ENCODE results near the gene MRPS14.
A peak's percentile ranks its signal among the peaks of the same experiment; 100 is the strongest.
"Not testable (repeated sequence)": the region's sequence is repeated elsewhere in the genome, so short reads cannot be mapped to it uniquely, and the experiment has no call there.

The MRPS14 gene

DNA sequence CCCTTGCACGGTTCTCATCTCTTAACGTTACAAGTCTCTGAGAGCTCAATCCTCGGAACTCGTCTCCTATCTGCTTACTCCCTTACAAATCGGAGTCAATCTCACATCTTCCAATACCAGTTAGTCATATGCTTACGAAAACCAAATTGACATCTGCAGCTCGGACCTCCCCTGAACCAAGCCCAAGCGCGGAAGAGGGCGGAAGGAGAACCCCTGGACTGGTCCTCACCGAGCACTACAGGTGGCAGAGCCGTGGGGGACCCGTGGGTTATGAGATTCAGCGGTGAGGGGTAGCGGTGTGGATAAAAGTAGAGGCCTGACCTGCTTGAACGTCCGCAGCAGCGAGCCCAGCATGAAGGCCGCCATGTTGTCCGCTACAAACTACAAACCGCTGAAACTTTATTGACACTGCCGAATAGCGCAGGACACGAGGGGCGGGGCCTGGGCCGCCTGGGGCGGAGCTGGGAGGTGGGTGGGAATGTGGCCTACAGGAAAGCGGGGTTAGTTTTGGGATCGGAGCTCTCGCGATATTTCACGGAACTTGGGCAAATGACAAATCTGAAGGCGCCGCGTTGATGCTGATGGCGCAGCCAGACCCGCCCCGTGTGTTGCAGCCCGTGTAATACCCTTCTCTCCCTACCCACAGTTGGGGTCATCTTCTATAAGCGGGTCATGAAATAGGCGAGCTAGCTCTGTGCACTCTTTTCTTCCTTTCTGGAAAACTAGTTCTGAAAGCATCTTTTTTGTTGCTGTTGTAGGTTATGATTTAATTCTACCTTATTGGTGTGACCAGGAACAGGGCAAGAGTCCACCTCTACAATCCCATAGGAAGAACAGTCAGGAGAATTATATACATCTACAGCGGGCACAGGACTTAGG is at the start of gene MRPS14:
Gene MRPS14, minus strand, starts transcription at position 383 of the 879 bp plus-strand sequence. Its CDS starts 17 bp downstream, at position 366.
- DNase-seq = peak; percentile 39

GRCh38 chr1:175072099-175072951 is 49.1 kb upstream of the MRPS14 start:
- no peak for DNase-seq

DNA sequence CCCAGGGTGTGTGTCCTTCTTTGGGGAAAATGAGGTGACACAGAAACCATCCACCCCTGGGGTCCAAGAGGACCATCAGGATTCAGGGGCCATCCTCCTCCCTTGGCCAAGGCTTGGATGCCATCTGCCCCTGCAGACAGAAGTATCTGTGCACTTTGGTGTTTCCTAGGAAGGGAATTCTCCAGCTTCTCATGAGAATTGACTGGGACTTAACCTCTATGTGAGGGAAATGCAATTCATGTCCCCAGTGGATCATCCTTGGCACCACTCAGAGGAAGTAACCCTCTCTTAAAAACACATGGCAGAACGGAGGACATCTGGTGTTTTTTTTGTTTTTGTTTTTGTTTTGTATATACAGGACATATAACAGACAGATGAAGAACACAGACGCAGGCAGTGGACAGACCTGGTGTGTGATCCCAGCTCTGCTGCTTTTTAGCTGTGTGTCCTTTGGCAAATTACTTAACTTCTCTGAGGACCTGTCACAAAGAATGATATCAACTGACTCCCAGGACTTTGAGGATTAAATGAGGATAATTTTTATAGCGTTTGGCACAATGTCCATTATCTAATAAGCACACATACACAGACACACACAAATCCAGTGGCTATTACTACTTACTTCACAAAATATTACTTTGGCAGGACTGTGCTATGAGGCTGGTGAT is 48.2 kb upstream of the MRPS14 start:
- DNase-seq = no peak

DNA sequence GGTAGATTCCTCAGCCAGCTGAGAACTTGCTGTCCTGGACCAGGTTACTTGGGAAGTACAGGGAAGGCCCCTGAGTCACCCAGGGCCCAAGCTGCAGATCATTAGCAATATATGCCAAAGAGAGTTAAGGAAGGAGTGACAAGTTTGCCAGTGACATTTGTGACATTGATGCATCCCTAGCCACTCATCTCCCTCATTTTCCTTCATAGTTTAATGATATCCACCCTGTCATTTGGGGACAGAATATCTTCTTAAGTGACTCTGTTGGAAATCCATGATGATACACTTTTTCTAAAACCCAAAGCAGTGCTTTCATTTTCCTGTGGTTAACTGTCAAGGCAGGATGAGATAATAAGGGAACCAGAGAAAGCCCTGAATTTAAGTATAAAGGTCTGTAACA is 47.6 kb upstream of the MRPS14 start:
- DNase-seq = no peak

DNA sequence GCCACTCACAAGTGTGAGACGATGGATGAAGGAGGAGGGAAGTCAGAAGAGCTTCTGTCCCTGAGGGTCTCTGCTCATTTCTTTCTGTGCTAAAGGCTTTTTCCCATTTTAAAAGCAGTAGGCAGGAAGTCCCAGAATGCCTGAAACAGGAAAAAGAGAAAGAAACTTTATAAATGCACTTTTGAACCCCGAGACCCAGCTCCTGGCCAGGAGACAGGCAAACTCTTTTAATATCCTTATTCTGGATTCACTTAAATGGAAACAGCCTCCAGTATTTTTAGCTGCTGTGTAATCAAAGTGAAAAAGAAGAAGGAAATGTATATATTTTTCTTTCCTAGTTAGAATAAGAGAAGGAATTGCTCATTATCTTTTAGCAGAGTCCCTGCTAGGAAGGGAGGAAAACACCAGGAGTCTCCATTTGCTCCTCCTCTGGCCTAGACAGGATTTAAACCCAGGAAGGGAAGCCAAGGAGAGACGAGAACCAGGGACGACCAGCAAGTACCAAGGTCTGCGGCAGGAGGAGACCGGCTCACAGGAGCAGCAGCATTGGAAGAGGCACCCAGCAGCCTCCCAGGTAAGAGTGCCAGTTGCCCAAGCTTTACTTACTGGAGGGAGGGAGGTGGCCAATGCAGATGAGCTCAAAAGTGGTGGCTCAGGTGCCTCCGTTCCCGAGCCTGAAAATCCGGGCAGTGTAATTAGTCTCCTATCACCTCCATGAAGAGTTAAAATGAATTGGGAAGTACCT is 44.3 kb upstream of the MRPS14 start, which contains the start of gene TNN:
Gene TNN, plus strand, starts transcription at position 472 of the 745 bp plus-strand sequence. CDS start 9,586 bp downstream, outside the sequence.
- DNase-seq = no peak

- DNase-seq = no peak
Measured at GRCh38 chr1:175062858-175063257, 39.6 kb upstream of the MRPS14 start.

GRCh38 chr1:175062339-175062738 is 39.1 kb upstream of the MRPS14 start:
- no peak for DNase-seq

- DNase-seq = no peak
Measured at GRCh38 chr1:175054736-175055135, 31.5 kb upstream of the MRPS14 start.

DNA sequence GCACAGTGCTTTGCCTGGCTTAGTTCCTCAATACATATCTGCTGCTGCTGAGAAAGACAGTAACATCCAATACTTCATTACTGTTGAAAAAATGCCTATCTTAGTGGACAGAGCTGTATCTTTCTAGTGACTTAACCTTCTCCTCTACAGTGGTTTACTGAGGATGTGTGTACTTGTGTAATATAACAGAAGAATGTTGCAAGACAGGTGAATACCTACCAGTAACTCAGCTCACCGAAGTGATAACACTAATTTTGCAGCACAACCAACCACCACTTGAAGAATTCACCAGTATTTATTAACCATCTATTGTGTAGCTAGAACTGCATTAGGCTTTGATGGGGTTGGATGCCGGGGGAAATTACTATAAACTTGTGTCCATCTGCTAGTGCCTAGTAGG is 27.8 kb upstream of the MRPS14 start:
- no peak for DNase-seq

DNA sequence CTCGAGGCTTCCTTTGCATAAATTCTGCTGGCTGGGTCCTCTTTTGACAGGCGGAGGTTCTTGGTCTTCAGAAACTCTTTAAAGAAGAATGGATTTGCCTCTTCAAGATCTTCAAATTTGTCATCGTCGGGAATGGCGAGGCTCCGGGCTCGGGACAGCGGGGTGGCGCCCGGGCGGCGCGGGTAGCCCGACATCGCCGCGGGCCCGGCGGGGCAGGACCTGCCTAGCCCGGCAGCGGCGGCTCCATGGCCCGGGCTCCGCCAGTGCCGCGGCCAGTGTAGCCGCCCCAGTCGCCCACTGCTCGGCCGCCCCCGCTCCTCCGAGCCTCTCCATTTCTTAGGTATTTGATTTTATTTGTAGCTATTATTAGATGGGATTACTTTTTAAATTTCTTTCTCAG is 22.3 kb upstream of the MRPS14 start:
- no peak for DNase-seq

DNA sequence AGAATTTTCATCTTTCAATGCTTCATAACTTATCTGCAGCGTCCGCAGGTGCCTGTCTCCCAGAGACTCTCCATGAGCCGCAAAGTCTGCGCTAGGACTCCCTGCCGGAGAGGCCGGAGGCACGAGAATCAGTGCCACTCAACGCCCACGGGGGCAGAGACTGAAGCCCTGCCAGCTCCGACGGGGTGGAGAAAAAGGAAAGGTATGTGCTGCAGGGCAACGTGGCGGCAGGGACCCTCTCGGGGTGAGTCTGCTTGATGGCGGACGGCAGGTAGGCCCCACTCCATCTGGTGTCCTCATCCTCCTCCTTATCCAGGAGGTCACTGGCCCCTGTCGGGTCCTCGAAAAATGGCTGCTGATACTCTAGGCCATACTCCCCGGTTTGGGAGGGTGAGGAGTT is 21.9 kb upstream of the MRPS14 start:
- DNase-seq = no peak

DNA sequence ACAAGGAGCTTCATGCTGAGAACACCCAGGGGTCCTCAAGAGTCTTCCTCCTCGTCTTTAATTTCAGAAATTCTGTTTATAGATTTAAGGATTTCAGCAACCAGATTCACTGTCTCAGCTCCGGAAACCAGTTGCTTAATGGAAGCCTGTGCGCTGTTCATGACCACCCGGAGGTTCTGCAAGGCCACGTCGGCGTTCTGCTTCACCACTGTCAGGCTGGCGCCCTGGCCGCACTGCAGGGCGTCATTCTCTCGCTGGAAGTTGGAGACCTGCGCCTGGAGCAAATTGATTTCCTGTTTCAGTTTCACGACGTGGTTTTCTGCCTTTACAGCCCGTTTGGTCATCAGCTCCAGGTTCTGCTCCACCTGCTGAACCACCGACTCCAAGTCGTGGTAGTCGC is 21.4 kb upstream of the MRPS14 start:
- DNase-seq = not testable (repeated sequence)

DNA sequence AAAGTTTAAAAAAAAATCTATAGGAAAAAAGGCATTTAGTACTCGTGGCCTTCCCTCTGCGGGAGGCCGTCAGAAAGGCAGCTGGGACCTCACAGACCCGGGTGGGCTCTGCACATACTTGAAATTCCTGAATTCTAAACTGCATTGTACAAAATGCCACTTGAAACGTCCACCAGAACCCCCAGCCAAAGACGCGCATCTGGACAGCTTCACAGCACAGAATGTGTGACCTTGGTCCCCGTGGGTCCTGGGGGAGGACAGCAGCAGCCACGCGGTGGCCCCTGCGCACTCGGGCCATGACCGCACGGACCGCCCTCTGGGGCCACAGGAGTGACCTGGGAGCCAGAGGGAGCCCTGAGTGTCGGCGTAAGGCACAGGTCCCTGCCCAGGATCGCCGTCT is 20.6 kb upstream of the MRPS14 start:
- DNase-seq = no peak

GRCh38 chr1:175042650-175043049 is 19.4 kb upstream of the MRPS14 start:
- DNase-seq = no peak

DNA sequence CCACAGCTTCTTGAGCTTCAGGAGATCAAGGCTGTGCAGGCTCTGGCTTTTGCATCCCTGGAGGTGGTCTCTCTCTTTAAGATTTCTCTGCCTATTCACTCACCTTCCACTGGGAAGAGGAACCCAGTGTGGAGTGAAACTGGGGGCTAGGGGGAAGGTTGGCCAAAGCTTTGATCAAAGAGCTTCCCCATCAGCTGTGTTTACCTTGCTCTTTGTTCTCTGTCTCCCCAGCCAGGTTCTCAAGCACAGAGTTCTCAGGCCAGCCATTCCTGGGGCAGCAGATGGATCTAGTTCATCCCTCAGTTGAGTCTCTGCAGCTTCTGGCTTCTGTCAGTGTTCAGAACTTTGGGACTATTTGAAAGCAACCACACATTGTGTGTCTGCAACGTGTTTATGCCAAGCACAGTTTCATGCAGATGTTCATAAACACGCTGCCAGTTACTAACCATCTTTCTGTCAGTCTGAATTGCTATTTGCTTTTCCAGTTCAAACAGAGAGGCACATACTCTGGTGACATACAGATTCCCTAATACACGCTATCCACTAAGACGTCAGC is 17.2 kb upstream of the MRPS14 start:
- no peak for DNase-seq

DNA sequence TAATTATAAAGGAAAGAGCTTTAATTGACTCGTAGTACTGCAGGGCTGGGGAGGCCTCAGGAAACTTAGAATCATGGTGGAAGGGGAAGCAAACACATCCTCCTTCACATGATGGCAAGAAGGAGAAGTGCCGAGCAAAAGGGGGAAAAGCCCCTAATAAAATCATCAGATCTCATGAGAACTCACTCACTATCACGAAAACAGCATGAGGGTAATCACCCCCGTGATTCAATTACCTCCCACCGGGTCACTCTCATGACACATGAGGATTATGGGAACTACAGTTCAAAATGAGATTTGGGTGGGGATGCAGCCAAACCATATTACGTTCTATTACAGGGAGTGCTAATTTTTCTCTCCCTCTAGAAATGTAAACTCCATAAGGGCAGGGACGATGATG is 14.2 kb upstream of the MRPS14 start:
- DNase-seq = no peak

DNA sequence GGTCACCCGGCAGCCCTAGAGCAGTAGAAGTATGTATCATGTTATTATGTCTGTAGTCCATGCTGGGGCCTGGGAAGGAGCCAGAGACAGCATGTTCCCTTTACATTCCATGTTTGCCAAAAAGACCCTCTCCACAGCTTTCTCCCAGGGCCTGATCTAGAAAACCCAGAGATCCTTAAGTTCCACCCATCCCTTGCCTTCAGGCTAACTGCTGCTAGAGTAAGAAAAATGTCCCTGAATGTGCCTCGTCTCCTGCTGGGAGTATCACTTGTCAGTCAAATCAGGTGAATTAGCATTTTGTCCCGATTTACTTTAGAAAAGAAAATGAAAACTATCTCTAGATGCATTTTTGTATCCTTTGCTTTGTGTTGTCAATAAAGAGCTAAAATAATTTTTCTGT is 13.3 kb upstream of the MRPS14 start:
- DNase-seq = no peak

GRCh38 chr1:175035865-175036264 is 12.6 kb upstream of the MRPS14 start:
- no peak for DNase-seq

- no peak for DNase-seq
Measured at GRCh38 chr1:175034775-175035174, 11.6 kb upstream of the MRPS14 start.

- DNase-seq = no peak
Measured at GRCh38 chr1:175033953-175034352, 10.7 kb upstream of the MRPS14 start.

GRCh38 chr1:175024773-175025172 is 1.5 kb upstream of the MRPS14 start:
- no peak for DNase-seq

DNA sequence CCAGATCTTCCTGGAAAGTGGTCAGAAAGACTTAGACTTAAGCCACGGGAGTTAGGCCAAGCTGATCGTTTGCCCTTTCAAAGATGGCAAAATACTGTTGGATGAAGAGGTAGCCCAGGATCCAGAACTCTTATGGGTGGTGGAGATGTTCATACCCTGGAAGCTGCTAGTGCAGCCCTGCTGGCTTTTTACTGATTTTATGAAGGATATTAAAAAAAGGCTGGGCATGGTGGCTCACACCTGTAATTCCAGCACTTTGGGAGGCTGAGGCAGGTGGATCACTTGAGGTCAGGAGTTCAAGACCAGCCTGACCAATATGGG is 657 bp upstream of the MRPS14 start:
- not testable (repeated sequence) for DNase-seq
